Caco-2 (cell line): ENCODE measurements around the gene ACKR2. TPM values are rescaled to one million over a fixed set of nuclear protein-coding genes. Genes with fewer than 3 reads are reported as not detected.

Source experiments
- BruUV-seq: library from RNA; stranded (reverse); fragments of 400-500 nt; replicated peaks from 2 replicates; lab custom pipeline; 2021; lab: Mats Ljungman, UMichigan
- CTCF ChIA-PET: fragments of 300-600 bp; sonication (Branson Sonifier 250); formaldehyde crosslinking; loops from one replicate; lab custom pipeline; 2022; ENCODE audit warnings: antibody characterized with exemption; lab: Charles Lee
- POLR2A ChIA-PET: fragments of 300-600 bp; sonication (Branson Sonifier 250); formaldehyde crosslinking; loops from one replicate; lab custom pipeline; 2022; ENCODE audit warnings: antibody characterized with exemption; lab: Charles Lee
- DNase-seq, 2 experiments: peaks; one replicate each; pipeline versions ENCODE4 v3.0.0 to v3.0.0-alpha.2; 2020 to 2022
- H3K27me3 ChIP-seq: replicated peaks from 2 replicates; pipeline ENCODE4 v1.6.0; 2011; ENCODE audit warnings: low read length; ENCODE audit not compliant: control insufficient read depth, insufficient read depth
- H3K36me3 ChIP-seq: 2 replicates; pipeline ENCODE4 v1.5.1; 2011; ENCODE audit warnings: low read length; ENCODE audit not compliant: control insufficient read depth, insufficient read depth
- H3K4me1 ChIP-seq: fragments of 250-450 bp; sonication (Bioruptor Pico); 2 replicates; pipeline ENCODE4 v1.5.1; 2020; ENCODE audit warnings: mild to moderate bottlenecking
- H3K4me3 ChIP-seq: 2 replicates; pipeline ENCODE4 v1.5.1; 2011; ENCODE audit warnings: low read depth, mild to moderate bottlenecking, control low read depth, low read length
- H3K9me3 ChIP-seq: fragments of 250-450 bp; sonication (Bioruptor Pico); 2 replicates; pipeline ENCODE4 v1.5.1; 2020; ENCODE audit warnings: mild to moderate bottlenecking, moderate library complexity
- H3K27ac Mint-ChIP-seq: one replicate; pipeline ENCODE4 v1.8.0; 2022; ENCODE audit warnings: mixed read lengths; ENCODE audit not compliant: unreplicated experiment
- H3K27me3 Mint-ChIP-seq: one replicate; pipeline ENCODE4 v1.8.0; 2022; ENCODE audit warnings: mixed read lengths; ENCODE audit not compliant: insufficient read depth, unreplicated experiment
- H3K36me3 Mint-ChIP-seq: one replicate; pipeline ENCODE4 v1.8.0; 2022; ENCODE audit warnings: mild to moderate bottlenecking, mixed read lengths; ENCODE audit not compliant: insufficient read depth, unreplicated experiment
- H3K4me1 Mint-ChIP-seq: one replicate; pipeline ENCODE4 v1.8.0; 2022; ENCODE audit warnings: low read depth, mixed read lengths; ENCODE audit not compliant: unreplicated experiment
- H3K4me3 Mint-ChIP-seq: one replicate; pipeline ENCODE4 v1.8.0; 2022; ENCODE audit warnings: mild to moderate bottlenecking, moderate library complexity, mixed read lengths; ENCODE audit not compliant: unreplicated experiment
- H3K9me3 Mint-ChIP-seq: one replicate; pipeline ENCODE4 v1.8.0; 2022; ENCODE audit warnings: mixed read lengths; ENCODE audit not compliant: unreplicated experiment
- CTCF ChIP-seq, 2 experiments: fragments of 200-600 bp in 1 of 2; IDR thresholded peaks; 1 replicate in 1 of 2; 2 replicates in 1 of 2; pipeline versions ENCODE4 v1.5.1 to v1.8.0; 2011 to 2022; ENCODE audit warnings: antibody characterized with exemption in 1 of 2, control low read depth in 1 of 2, inconsistent platforms in 1 of 2, low read depth in 1 of 2, low read length in 1 of 2, mild to moderate bottlenecking in 1 of 2, moderate library complexity in 1 of 2; ENCODE audit not compliant: insufficient read depth in 1 of 2, severe bottlenecking in 1 of 2, unreplicated experiment in 1 of 2
- intact Hi-C: fragments of 100-400 bp; cut with micrococcal nuclease; formaldehyde crosslinking; loops from one replicate; pipeline ENCODE4 v1.10.0; 2022; ENCODE audit not compliant: unreplicated experiment
- total RNA-seq: library from RNA; stranded (reverse); gene quantifications from 2 replicates; pipeline ENCODE4 v1.2.3, GENCODE V29; 2022

ACKR2 gene
- total RNA-seq, 1 experiment from 2014 or later: 3.5 TPM

- TF ChIP-seq CTCF (IDR thresholded peaks at IDR 0.05; ENCODE audit: insufficient read depth in 1 of 2, low read depth in 1 of 2, low read length in 1 of 2, severe bottlenecking in 1 of 2, unreplicated experiment in 1 of 2): no peak
- BruUV-seq: no TSS peak
- ChIA-PET CTCF (no interaction called here), POLR2A (no interaction called here)
- DNase-seq: no peak
- Mint-ChIP-seq H3K4me3 (no peak overlapping the region), H3K4me1 (peaks cover 19% of the 10 kb centered on the region), H3K36me3 (peaks cover 11% of the 10 kb centered on the region), H3K9me3 (no peaks in the 10 kb centered on the region), H3K27ac (no peak overlapping the region), H3K27me3 (no peaks in the 10 kb centered on the region)
- Histone ChIP-seq H3K36me3 (no peaks in the 10 kb centered on the region), H3K9me3 (no peaks in the 10 kb centered on the region), H3K4me3 (no peak overlapping the region), H3K27me3 (no peaks in the 10 kb centered on the region), H3K4me1 (peaks cover 29% of the 10 kb centered on the region)
- intact Hi-C loops: no loop called here
Measured at GRCh38 chr3:42815826-42816225, 6.6 kb downstream of the ACKR2 start.

- Histone ChIP-seq H3K4me1 (peaks cover 13% of the 10 kb centered on the region; the same call in 1 of the 2 replicates), H3K27me3 (no peaks in the 10 kb centered on the region), H3K9me3 (no peaks in the 10 kb centered on the region), H3K4me3 (no peak overlapping the region), H3K36me3 (no peaks in the 10 kb centered on the region)
- Mint-ChIP-seq H3K4me1 (peaks cover 18% of the 10 kb centered on the region), H3K36me3 (no peaks in the 10 kb centered on the region), H3K27me3 (no peaks in the 10 kb centered on the region), H3K9me3 (no peaks in the 10 kb centered on the region), H3K27ac (no peak overlapping the region), H3K4me3 (no peak overlapping the region)
- no TSS peak for BruUV-seq
- DNase-seq: no peak
- POLR2A ChIA-PET: no interaction called here
- no peak for TF ChIP-seq CTCF (IDR thresholded peaks at IDR 0.05; ENCODE audit: insufficient read depth in 1 of 2, low read depth in 1 of 2, low read length in 1 of 2, severe bottlenecking in 1 of 2, unreplicated experiment in 1 of 2)
- CTCF ChIA-PET: no interaction called here
- intact Hi-C loops: no loop called here
Measured at GRCh38 chr3:42819351-42819965, 10.2 kb downstream of the ACKR2 start.

GRCh38 chr3:42820746-42821051 lies 11.5 kb downstream of the ACKR2 start:
- no peaks in the 10 kb centered on the region for H3K9me3 ChIP-seq
- DNase-seq: no peak
- Mint-ChIP-seq H3K27me3 (no peaks in the 10 kb centered on the region), H3K36me3 (no peaks in the 10 kb centered on the region), H3K4me1 (peaks cover 14% of the 10 kb centered on the region), H3K4me3 (no peak overlapping the region), H3K9me3 (no peaks in the 10 kb centered on the region), H3K27ac (no peak overlapping the region)
- H3K36me3 ChIP-seq: no peaks in the 10 kb centered on the region
- no peak for TF ChIP-seq CTCF (IDR thresholded peaks at IDR 0.05; ENCODE audit: insufficient read depth in 1 of 2, low read depth in 1 of 2, low read length in 1 of 2, severe bottlenecking in 1 of 2, unreplicated experiment in 1 of 2)
- no TSS peak for BruUV-seq
- ChIA-PET POLR2A (interaction anchor here (0.7 kb wide), 1 partner anchor 8 kb away, joined by 4 read pairs; no protein-coding TSS in a partner anchor), CTCF (no interaction called here)
- intact Hi-C loops: no loop called here
- H3K4me1 ChIP-seq: peaks cover 11% of the 10 kb centered on the region; the same call in 1 of the 2 replicates
- no peak overlapping the region for H3K4me3 ChIP-seq
- no peaks in the 10 kb centered on the region for H3K27me3 ChIP-seq
